Gastroesophageal sphincter (tissue), 4 donors: ENCODE data around the gene RIBC1. TPM values are rescaled to one million over a fixed set of nuclear protein-coding genes. Genes with fewer than 3 reads are reported as not detected.

Experiments used
- ATAC-seq: fragments of 150-250 bp; one replicate; pipeline ENCODE4 v1.9.1; 2016; ENCODE audit warnings: mild to moderate bottlenecking, moderate library complexity
- H3K27ac ChIP-seq, 4 donors: fragments of 200-600 bp; sonication (generic) in 3 of 4; 1 replicate in 3 of 4; 2 replicates in 1 of 4; pipeline ENCODE4 v1.5.1; 2016 to 2019
- H3K27me3 ChIP-seq: fragments of 200-600 bp; sonication (generic); one replicate; pipeline ENCODE4 v1.5.1; 2019
- H3K36me3 ChIP-seq, 2 donors: fragments of 200-600 bp; sonication (generic); one replicate each; pipeline ENCODE4 v1.5.1; 2019; ENCODE audit warnings: control low read depth in 1 of 2
- H3K4me1 ChIP-seq, 3 donors: fragments of 200-600 bp; sonication (generic); 1 replicate in 2 of 3; 2 replicates in 1 of 3; pipeline ENCODE4 v1.5.1; 2016 to 2019; ENCODE audit warnings: control low read depth in 2 of 3
- H3K4me3 ChIP-seq, 2 donors: fragments of 200-600 bp; sonication (generic); one replicate each; pipeline ENCODE4 v1.5.1; 2019; ENCODE audit warnings: mild to moderate bottlenecking in 1 of 2, moderate library complexity in 1 of 2
- H3K9me3 ChIP-seq, 3 donors: fragments of 200-600 bp; sonication (generic); one replicate each; pipeline ENCODE4 v1.5.1; 2017 to 2019; ENCODE audit warnings: control low read depth in 2 of 3
- EP300 ChIP-seq: sonication (generic); formaldehyde crosslinking; IDR thresholded peaks from one replicate; pipeline ENCODE4 v1.6.1; 2017; ENCODE audit warnings: antibody characterized with exemption, mild to moderate bottlenecking
- POLR2A ChIP-seq, 2 donors: fragments of 450-650 bp; IDR thresholded peaks; one replicate each; pipeline ENCODE4 v1.6.1; 2017; ENCODE audit warnings: antibody characterized with exemption in 2 of 2, mild to moderate bottlenecking in 2 of 2, moderate library complexity in 1 of 2
- POLR2AphosphoS5 ChIP-seq: sonication (generic); formaldehyde crosslinking; IDR thresholded peaks from one replicate; pipeline ENCODE4 v1.6.1; 2017; ENCODE audit warnings: antibody characterized with exemption
- WGBS, 2 donors: methylation state at CpG; one replicate each; pipeline ENCODE4 v1.1.5; 2018; ENCODE audit warnings: low coverage in 1 of 2; 5-methylcytosine and 5-hydroxymethylcytosine counted together
- total RNA-seq, 4 donors: library from RNA; depleted of rRNA; stranded (reverse); fragments of >200 nt; gene quantifications; one replicate each; pipeline ENCODE4 v1.1.0, GENCODE V29; 2016
- TF ChIP-seq, protein P1 (sequence below), 4 experiments: fragments of 200-600 bp in 2 of 4; fragments of 450-650 bp in 2 of 4; sonication (generic) in 1 of 4; IDR thresholded peaks; one replicate each; pipeline ENCODE4 v1.5.1; 2017 to 2019; ENCODE audit warnings: antibody characterized with exemption in 4 of 4, mild to moderate bottlenecking in 2 of 4, moderate library complexity in 2 of 4

Gene RIBC1
- total RNA-seq, 4 donors from 2014 or later, result 0.35 to 0.85 TPM; not detected in 2

DNA sequence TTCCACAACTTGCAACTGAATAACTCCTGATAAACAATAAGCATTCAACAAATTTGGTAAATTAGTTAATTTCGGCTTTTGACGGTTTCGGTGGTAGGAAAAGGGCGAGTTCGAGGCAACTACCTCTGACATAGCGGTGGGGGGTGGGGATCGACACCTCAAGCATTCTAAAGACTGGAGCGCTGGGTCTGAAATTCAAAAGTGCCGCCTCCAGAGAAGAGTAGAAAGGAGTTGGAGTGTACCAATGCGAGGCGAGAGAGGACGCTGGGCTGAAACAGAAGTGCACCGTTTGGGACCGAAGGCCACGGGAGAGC lies 944 bp upstream of the RIBC1 start:
- ATAC-seq, result no peak
- no peaks in the 10 kb centered on the region for H3K9me3 ChIP-seq
- H3K4me1 ChIP-seq, result peaks cover 6 to 22% (median 16%) of the 10 kb centered on the region in 3 donors
- TF ChIP-seq EP300, result no peak
- no peak for TF ChIP-seq POLR2AphosphoS5
- TF ChIP-seq POLR2A (IDR thresholded peaks at IDR 0.05), result no peak
- TF ChIP-seq, protein P1, sequence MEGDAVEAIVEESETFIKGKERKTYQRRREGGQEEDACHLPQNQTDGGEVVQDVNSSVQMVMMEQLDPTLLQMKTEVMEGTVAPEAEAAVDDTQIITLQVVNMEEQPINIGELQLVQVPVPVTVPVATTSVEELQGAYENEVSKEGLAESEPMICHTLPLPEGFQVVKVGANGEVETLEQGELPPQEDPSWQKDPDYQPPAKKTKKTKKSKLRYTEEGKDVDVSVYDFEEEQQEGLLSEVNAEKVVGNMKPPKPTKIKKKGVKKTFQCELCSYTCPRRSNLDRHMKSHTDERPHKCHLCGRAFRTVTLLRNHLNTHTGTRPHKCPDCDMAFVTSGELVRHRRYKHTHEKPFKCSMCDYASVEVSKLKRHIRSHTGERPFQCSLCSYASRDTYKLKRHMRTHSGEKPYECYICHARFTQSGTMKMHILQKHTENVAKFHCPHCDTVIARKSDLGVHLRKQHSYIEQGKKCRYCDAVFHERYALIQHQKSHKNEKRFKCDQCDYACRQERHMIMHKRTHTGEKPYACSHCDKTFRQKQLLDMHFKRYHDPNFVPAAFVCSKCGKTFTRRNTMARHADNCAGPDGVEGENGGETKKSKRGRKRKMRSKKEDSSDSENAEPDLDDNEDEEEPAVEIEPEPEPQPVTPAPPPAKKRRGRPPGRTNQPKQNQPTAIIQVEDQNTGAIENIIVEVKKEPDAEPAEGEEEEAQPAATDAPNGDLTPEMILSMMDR (IDR thresholded peaks at IDR 0.05), result no peak
- H3K36me3 ChIP-seq, result no peaks in the 10 kb centered on the region
- 0 to 3% methylated on average over 1 to 6 of the region's 15 CpGs for WGBS, 2 donors
- no peaks in the 10 kb centered on the region for H3K27me3 ChIP-seq
- peak overlapping the region; percentile 66 to 74 for H3K4me3 ChIP-seq
- peak overlapping the region; percentile 90 to 97 (median 92) for H3K27ac ChIP-seq

GRCh38 chrX:53422086-53422860 lies 400 bp upstream of the RIBC1 start, which contains the start of gene SMC1A:
TSS of gene SMC1A (minus strand) at chrX:53422654. CDS start at chrX:53422600, 54 bp downstream.
- H3K27ac ChIP-seq, result peak within 1 kb of the TSS; percentile 90 to 97 (median 92)
- H3K4me3 ChIP-seq, result peak within 1 kb of the TSS; percentile 66 to 74
- peaks cover 6 to 22% (median 16%) of the 10 kb centered on the region in 3 donors for H3K4me1 ChIP-seq
- no peaks in the 10 kb centered on the region for H3K36me3 ChIP-seq
- peak; percentile 95 for ATAC-seq
- no peaks in the 10 kb centered on the region for H3K27me3 ChIP-seq
- no peak for TF ChIP-seq EP300
- peak in 1 of 2 donors; percentile 37 for TF ChIP-seq POLR2A (IDR thresholded peaks at IDR 0.05)
- TF ChIP-seq, protein P1 (IDR thresholded peaks at IDR 0.05), result peak in 1 of 4 experiments; percentile 2
- TF ChIP-seq POLR2AphosphoS5, result peak; percentile 63
- WGBS, 2 donors, result no CpG with 5 or more reads among the region's 75 CpGs
- H3K9me3 ChIP-seq, result no peaks in the 10 kb centered on the region

DNA sequence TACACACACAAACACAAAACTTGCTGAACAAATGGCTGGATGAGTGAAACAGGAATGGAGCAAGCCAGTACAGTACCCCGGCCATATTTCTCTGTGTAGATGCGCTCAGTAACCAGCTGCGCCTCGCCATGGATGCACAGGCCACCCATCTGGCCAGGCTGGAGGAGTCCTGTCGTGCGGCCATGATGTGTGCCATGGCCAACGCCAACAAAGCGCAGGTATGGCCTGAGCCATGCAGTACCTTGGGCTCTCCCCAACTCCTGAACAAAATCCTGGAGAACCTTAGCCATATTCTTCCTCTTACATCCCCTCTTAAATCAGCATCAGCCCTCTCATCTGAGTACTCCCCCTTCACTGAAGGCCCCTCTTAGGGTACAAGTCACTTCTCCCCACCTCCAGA lies 7.1 kb downstream of the RIBC1 start:
- H3K36me3 ChIP-seq, result peaks cover 0 to 48% of the 10 kb centered on the region in 2 donors
- H3K4me3 ChIP-seq, result no peak overlapping the region
- no peak overlapping the region for H3K27ac ChIP-seq
- H3K4me1 ChIP-seq, result peaks cover 0 to 10% (median 0%) of the 10 kb centered on the region in 3 donors
- H3K9me3 ChIP-seq, result no peaks in the 10 kb centered on the region
- TF ChIP-seq POLR2A (IDR thresholded peaks at IDR 0.05), result no peak
- TF ChIP-seq, protein P1 (IDR thresholded peaks at IDR 0.05), result no peak
- TF ChIP-seq EP300, result no peak
- no peak for TF ChIP-seq POLR2AphosphoS5
- ATAC-seq, result no peak
- WGBS, 2 donors, result 80% methylated on average over 1 of the region's 8 CpGs; no CpG with 5 or more reads in 1 of the 2 donors
- no peaks in the 10 kb centered on the region for H3K27me3 ChIP-seq

- H3K36me3 ChIP-seq, result peaks cover 0 to 48% of the 10 kb centered on the region in 2 donors
- ATAC-seq, result no peak
- TF ChIP-seq, protein P1 (IDR thresholded peaks at IDR 0.05), result no peak
- no peak for TF ChIP-seq EP300
- no peak for TF ChIP-seq POLR2A (IDR thresholded peaks at IDR 0.05)
- no peak for TF ChIP-seq POLR2AphosphoS5
- WGBS, 2 donors, result 60% methylated on average over 1 of the region's 9 CpGs; no CpG with 5 or more reads in 1 of the 2 donors
- no peak overlapping the region for H3K27ac ChIP-seq
- no peaks in the 10 kb centered on the region for H3K9me3 ChIP-seq
- H3K27me3 ChIP-seq, result no peaks in the 10 kb centered on the region
- H3K4me3 ChIP-seq, result no peak overlapping the region
- H3K4me1 ChIP-seq, result peaks cover 0 to 13% (median 0%) of the 10 kb centered on the region in 3 donors
These were observed 7.6 kb downstream of the RIBC1 start for GRCh38 chrX:53430231-53430630.
